H1 (cell line): ENCODE measurements around the gene MCC. TPM values are rescaled to one million over a fixed set of nuclear protein-coding genes. Genes with fewer than 3 reads are reported as not detected.

Experiments
- CTCF ChIA-PET: fragments of 300-600 bp; sonication (Branson Sonifier 250); formaldehyde crosslinking; loops from one replicate; lab custom pipeline; 2021; ENCODE audit not compliant: partially characterized antibody; lab: Charles Lee
- POLR2A ChIA-PET: fragments of 300-600 bp; sonication (Branson Sonifier 250); formaldehyde crosslinking; loops from one replicate; lab custom pipeline; 2021; ENCODE audit warnings: inconsistent platforms; ENCODE audit not compliant: partially characterized antibody; lab: Charles Lee
- DNase-seq, 2 experiments: peaks; one replicate each; pipeline versions ENCODE4 v3.0.0 to v3.0.0-alpha.2; 2010 to 2022; ENCODE audit warnings: low spot score in 2 of 2, low read depth in 1 of 2, mixed read lengths in 1 of 2
- FAIRE-seq: peaks from 2 replicates; lab custom pipeline; 2011; peaks lifted over from hg19 to GRCh38; lab: Jason Lieb, UNC
- H2AFZ ChIP-seq: 2 replicates; pipeline ENCODE4 v1.8.1; 2012; ENCODE audit warnings: low read length, inconsistent platforms
- H2AK5ac ChIP-seq: 2 replicates; pipeline ENCODE4 v1.6.1; 2013; ENCODE audit warnings: low read depth, low read length
- H2BK120ac ChIP-seq: replicated peaks from 2 replicates; pipeline ENCODE3; 2013; ENCODE audit warnings: low read depth, low read length, inconsistent platforms
- H2BK12ac ChIP-seq: 2 replicates; pipeline ENCODE4 v1.6.1; 2013; ENCODE audit warnings: low read depth, low read length
- H2BK15ac ChIP-seq: 2 replicates; pipeline ENCODE4 v1.6.1; 2013; ENCODE audit warnings: low read length
- H2BK20ac ChIP-seq: 2 replicates; pipeline ENCODE4 v1.6.1; 2013; ENCODE audit warnings: low read length
- H2BK5ac ChIP-seq: 2 replicates; pipeline ENCODE4 v1.6.1; 2013; ENCODE audit warnings: low read depth, low read length
- H3K14ac ChIP-seq: 2 replicates; pipeline ENCODE4 v1.6.1; 2013; ENCODE audit warnings: inconsistent platforms; ENCODE audit not compliant: insufficient read length
- H3K18ac ChIP-seq: 2 replicates; pipeline ENCODE4 v1.6.1; 2013; ENCODE audit warnings: low read length; ENCODE audit errors: extremely low read depth
- H3K23ac ChIP-seq: 2 replicates; pipeline ENCODE4 v1.6.1; 2013; ENCODE audit warnings: inconsistent platforms; ENCODE audit not compliant: insufficient read length
- H3K23me2 ChIP-seq: 2 replicates; pipeline ENCODE4 v1.6.1; 2013; ENCODE audit warnings: low read depth, low read length
- H3K27ac ChIP-seq: 2 replicates; pipeline ENCODE4 v1.6.1; 2011; ENCODE audit warnings: low read depth, low read length, inconsistent platforms
- H3K27me3 ChIP-seq, 4 experiments: replicated peaks in 1 of 4; 1 replicate in 1 of 4; 2 replicates in 3 of 4; pipeline versions ENCODE4 v1.6.1 to v1.8.1; 2011 to 2013; ENCODE audit warnings: low read length in 3 of 4, mild to moderate bottlenecking in 3 of 4, inconsistent platforms in 2 of 4, mixed read lengths in 2 of 4, moderate library complexity in 1 of 4; ENCODE audit not compliant: control insufficient read depth in 3 of 4, insufficient read depth in 3 of 4; ENCODE audit errors: extremely low read depth in 1 of 4
- H3K36me3 ChIP-seq, 4 experiments: 2 replicates each; pipeline versions ENCODE4 v1.6.1 to v1.8.1; 2011 to 2013; ENCODE audit warnings: mild to moderate bottlenecking in 4 of 4, low read length in 3 of 4, moderate library complexity in 2 of 4, control low read depth in 1 of 4, inconsistent platforms in 1 of 4; ENCODE audit not compliant: insufficient read depth in 4 of 4, control insufficient read depth in 2 of 4
- H3K4ac ChIP-seq: replicated peaks from 2 replicates; pipeline ENCODE3; 2013; ENCODE audit warnings: low read length, low read depth, mixed read lengths, inconsistent platforms; ENCODE audit not compliant: insufficient read length
- H3K4me1 ChIP-seq, 4 experiments: replicated peaks in 1 of 4; 1 replicate in 1 of 4; 2 replicates in 3 of 4; pipeline versions ENCODE4 v1.6.1 to v1.8.1; 2011 to 2013; ENCODE audit warnings: low read length in 3 of 4, inconsistent platforms in 2 of 4, mixed read lengths in 1 of 4; ENCODE audit not compliant: insufficient read depth in 4 of 4, control insufficient read depth in 3 of 4
- H3K4me2 ChIP-seq, 2 experiments: 2 replicates each; pipeline versions ENCODE4 v1.6.1 to v1.8.1; 2011 to 2013; ENCODE audit warnings: low read depth in 2 of 2, low read length in 2 of 2, control low read depth in 1 of 2, inconsistent platforms in 1 of 2, mild to moderate bottlenecking in 1 of 2; ENCODE audit not compliant: insufficient read depth in 1 of 2
- H3K4me3 ChIP-seq, 4 experiments: fragments of 200-600, 300-600 bp in 1 of 4; sonication (generic), shearing (Covaris generic), sonication (Bioruptor Twin) in 1 of 4; 2 replicates each; pipeline versions ENCODE4 v1.5.1 to v1.8.1; 2011 to 2016; ENCODE audit warnings: low read length in 4 of 4, low read depth in 3 of 4, control low read depth in 2 of 4, inconsistent platforms in 2 of 4, mild to moderate bottlenecking in 2 of 4, mixed read lengths in 1 of 4, moderate library complexity in 1 of 4; ENCODE audit not compliant: insufficient read depth in 2 of 4; ENCODE audit errors: extremely low read depth in 1 of 4
- H3K56ac ChIP-seq: replicated peaks from 2 replicates; pipeline ENCODE3; 2013; ENCODE audit warnings: low read depth, mild to moderate bottlenecking, mixed read lengths, low read length, inconsistent platforms; ENCODE audit not compliant: insufficient read length
- H3K79me1 ChIP-seq: 2 replicates; pipeline ENCODE4 v1.6.1; 2013; ENCODE audit warnings: low read depth, low read length, control low read depth
- H3K79me2 ChIP-seq, 2 experiments: 2 replicates each; pipeline versions ENCODE4 v1.6.1 to v1.8.1; 2012 to 2013; ENCODE audit warnings: low read length in 2 of 2, mild to moderate bottlenecking in 2 of 2, inconsistent platforms in 1 of 2; ENCODE audit not compliant: insufficient read depth in 2 of 2, control insufficient read depth in 1 of 2
- H3K9ac ChIP-seq, 4 experiments: replicated peaks in 1 of 4; 1 replicate in 1 of 4; 2 replicates in 3 of 4; pipeline versions ENCODE4 v1.6.1 to v1.8.1; 2011 to 2013; ENCODE audit warnings: low read depth in 3 of 4, low read length in 3 of 4, control low read depth in 2 of 4, mild to moderate bottlenecking in 2 of 4, moderate library complexity in 2 of 4, inconsistent platforms in 1 of 4; ENCODE audit errors: extremely low read depth in 1 of 4
- H3K9me3 ChIP-seq, 2 experiments: 2 replicates each; pipeline versions ENCODE4 v1.6.1 to v1.8.1; 2012 to 2013; ENCODE audit warnings: mild to moderate bottlenecking in 2 of 2, moderate library complexity in 2 of 2, control low read depth in 1 of 2, inconsistent platforms in 1 of 2, low read depth in 1 of 2, low read length in 1 of 2, mixed read lengths in 1 of 2; ENCODE audit not compliant: insufficient read depth in 2 of 2
- H4K20me1 ChIP-seq, 2 experiments: replicated peaks in 1 of 2; 2 replicates each; pipeline versions ENCODE3 to v1.8.1; 2011 to 2013; ENCODE audit warnings: inconsistent platforms in 2 of 2, low read length in 2 of 2, mild to moderate bottlenecking in 1 of 2; ENCODE audit not compliant: insufficient read depth in 2 of 2, control insufficient read depth in 1 of 2
- H4K5ac ChIP-seq: 2 replicates; pipeline ENCODE4 v1.6.1; 2013; ENCODE audit warnings: low read length, low read depth, mixed read lengths, inconsistent platforms; ENCODE audit not compliant: insufficient read length
- H4K8ac ChIP-seq: 2 replicates; pipeline ENCODE4 v1.8.0; 2013; ENCODE audit warnings: mild to moderate bottlenecking, moderate library complexity, low read length, inconsistent platforms; ENCODE audit not compliant: insufficient read depth; ENCODE audit errors: extremely low read depth
- H4K91ac ChIP-seq: replicated peaks from 2 replicates; pipeline ENCODE3; 2013; ENCODE audit warnings: low read length, mixed read lengths, inconsistent platforms; ENCODE audit not compliant: insufficient read length
- BACH1 ChIP-seq: IDR thresholded peaks from 2 replicates; pipeline ENCODE4 v1.6.1; 2012; ENCODE audit warnings: low read length, improper control_type of control experiment
- CHD2 ChIP-seq: IDR thresholded peaks from 2 replicates; pipeline ENCODE4 v1.6.1; 2012; ENCODE audit warnings: low read length, improper control_type of control experiment
- KDM4A ChIP-seq: IDR thresholded peaks from one replicate; pipeline ENCODE4 v1.7.1; 2012; ENCODE audit warnings: low read depth, mild to moderate bottlenecking, moderate library complexity, low read length, inconsistent platforms; ENCODE audit not compliant: severe bottlenecking
- MAX ChIP-seq: IDR thresholded peaks from 2 replicates; pipeline ENCODE4 v1.6.1; 2012; ENCODE audit warnings: inconsistent platforms
- RXRA ChIP-seq: IDR thresholded peaks from 2 replicates; pipeline ENCODE4 v1.6.1; 2011; ENCODE audit warnings: low read depth, mild to moderate bottlenecking, low read length, moderate library complexity; ENCODE audit not compliant: insufficient read depth
- SAP30 ChIP-seq: fragments of 300-600 bp; sonication (generic); IDR thresholded peaks from 2 replicates; pipeline ENCODE4 v1.7.1; 2012; ENCODE audit warnings: low read length, moderate library complexity, mild to moderate bottlenecking, inconsistent platforms; ENCODE audit not compliant: insufficient read depth, insufficient replicate concordance
- SRF ChIP-seq: IDR thresholded peaks from 2 replicates; pipeline ENCODE4 v1.6.1; 2011; ENCODE audit warnings: mild to moderate bottlenecking, low read depth, low read length, moderate library complexity
- WGBS, 2 experiments: shearing (Covaris generic) in 1 of 2; methylation state at CpG; one replicate each; pipeline versions ENCODE4 v1.1.6 to v1.1.7; 2013 to 2015; ENCODE audit warnings: low lambda C conversion rate in 2 of 2, mixed read lengths in 2 of 2, inconsistent platforms in 1 of 2, low coverage in 1 of 2, missing lambda C conversion rate in 1 of 2; ENCODE audit not compliant: insufficient replicate concordance in 2 of 2, insufficient coverage in 1 of 2, insufficient read length in 1 of 2; ENCODE audit errors: extremely low coverage in 1 of 2, missing lambda C conversion rate in 1 of 2; 5-methylcytosine and 5-hydroxymethylcytosine counted together
- polyA plus RNA-seq, 7 experiments: library from polyadenylated mRNA; depleted of rRNA in 3 of 7; stranded (reverse) in 5 of 7; unstranded in 2 of 7; fragments of >200 nt in 5 of 7; fragments of 200-250 nt in 2 of 7; gene quantifications; 1 replicate in 5 of 7; 2 replicates in 1 of 7; 4 replicates in 1 of 7; pipeline versions ENCODE4 v1.2.1 to v1.2.3, GENCODE V29; 2011 to 2013; ENCODE audit warnings: missing spikeins in 2 of 7, mixed read lengths in 2 of 7
- total RNA-seq: library from RNA; stranded (reverse); fragmentation: NEBNext Ultra II Directional; extraction: Animal tissue kit (Norgen Biotek cat#: 25700); gene quantifications from 2 replicates; pipeline ENCODE4 v1.2.1, GENCODE V29; 2021

The MCC gene
- total and polyA plus RNA-seq, 2 of the 8 experiments (the other 6 are each of a cell fraction or from before 2014, with no cell fraction given) = 2.6 to 18.3 TPM

GRCh38 chr5:113110117-113110516, 378.1 kb downstream of the MCC start:
- Histone ChIP-seq H3K23me2 (no peaks in the 10 kb centered on the region; the same call in 1 of the 2 replicates), H3K4me2 (no peak overlapping the region), H3K27me3 (no peaks in the 10 kb centered on the region), H3K4ac (no peak overlapping the region), H4K8ac (no peak overlapping the region), H3K79me2 (no peaks in the 10 kb centered on the region; a peak in 1 of 4 replicates), H4K20me1 (no peaks in the 10 kb centered on the region), H3K4me1 (no peaks in the 10 kb centered on the region), H3K23ac (no peak overlapping the region), H2BK15ac (no peak overlapping the region), H3K9me3 (0 out of 4 replicates have a peak, but pooled peaks cover 0 to 2% of the 10 kb centered on the region in 2 experiments), H3K14ac (no peak overlapping the region), H3K36me3 (no peaks in the 10 kb centered on the region), H3K4me3 (no peak overlapping the region), H2BK120ac (no peak overlapping the region), H3K9ac (no peak overlapping the region), H4K91ac (no peak overlapping the region), H4K5ac (no peak overlapping the region), H3K56ac (no peak overlapping the region), H2BK5ac (no peak overlapping the region), H3K79me1 (no peaks in the 10 kb centered on the region), H3K27ac (no peak overlapping the region), H3K18ac (no peak overlapping the region), H2BK20ac (no peak overlapping the region), H2BK12ac (no peak overlapping the region), H2AFZ (no peak overlapping the region), H2AK5ac (no peak overlapping the region)
- ChIA-PET POLR2A (no interaction called here), CTCF (interaction anchor here (1.4 kb wide), 1 partner anchor 14 kb away, joined by 3 read pairs; no protein-coding TSS in a partner anchor)
- FAIRE-seq (no peak), DNase-seq (no peak)
- WGBS, 2 experiments = 89% methylated on average over 6 of the region's 6 CpGs; no CpG with 5 or more reads in 1 of the 2 experiments
- TF ChIP-seq SRF = no peak
- no peak for TF ChIP-seq MAX
- TF ChIP-seq BACH1 = no peak
- no peak for TF ChIP-seq CHD2
- TF ChIP-seq SAP30 = no peak
- no peak for TF ChIP-seq RXRA
- no peak for TF ChIP-seq KDM4A
